Suppressor macrophage (primary cell): ENCODE results near the gene KCNT1.

ENCODE experiments used
- DNase-seq, 4 experiments: peaks; one replicate each; pipeline ENCODE4 v3.0.0-alpha.2; 2020 to 2022

Gene KCNT1

DNA sequence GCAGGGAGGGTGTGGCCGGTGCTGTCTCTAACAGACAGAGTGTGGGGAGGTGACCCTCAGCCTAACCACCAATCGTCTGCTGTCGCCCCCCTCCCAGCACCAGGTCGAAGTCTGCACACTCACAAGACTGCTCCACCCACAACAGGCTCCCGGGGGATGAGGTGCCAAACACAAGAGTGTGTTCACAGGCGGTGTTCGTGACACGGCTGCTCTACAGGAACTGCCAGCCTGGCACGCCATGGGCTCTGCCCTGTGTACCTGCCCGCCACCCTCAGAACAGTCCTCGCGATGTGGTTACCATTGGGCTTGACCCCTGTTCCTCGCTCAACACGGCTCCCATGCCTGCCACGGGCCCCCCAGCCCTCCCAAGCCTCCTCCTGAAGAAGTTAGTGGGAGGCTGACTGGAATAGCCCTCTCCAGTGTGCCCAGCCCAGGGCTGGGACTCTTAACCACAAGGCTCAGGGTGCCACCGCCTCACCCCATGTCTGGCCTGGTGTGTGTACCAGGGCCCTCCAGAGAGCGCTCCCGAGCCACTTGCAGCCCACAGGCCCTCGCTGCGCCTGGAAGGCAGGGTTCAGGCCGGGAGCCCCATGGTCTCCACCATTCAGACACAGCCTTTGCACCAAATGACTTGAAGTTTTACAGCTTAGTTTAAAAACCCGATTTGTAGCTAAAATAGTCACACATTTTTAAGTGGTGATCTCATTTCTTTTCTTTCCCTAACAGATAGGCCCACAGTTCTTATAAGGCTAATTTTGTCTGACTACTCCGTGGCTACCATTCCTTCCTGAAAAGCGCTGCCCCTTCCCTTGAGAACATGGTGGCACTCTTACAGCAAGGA is 102.8 kb downstream of the KCNT1 start:
- no peak for DNase-seq

DNA sequence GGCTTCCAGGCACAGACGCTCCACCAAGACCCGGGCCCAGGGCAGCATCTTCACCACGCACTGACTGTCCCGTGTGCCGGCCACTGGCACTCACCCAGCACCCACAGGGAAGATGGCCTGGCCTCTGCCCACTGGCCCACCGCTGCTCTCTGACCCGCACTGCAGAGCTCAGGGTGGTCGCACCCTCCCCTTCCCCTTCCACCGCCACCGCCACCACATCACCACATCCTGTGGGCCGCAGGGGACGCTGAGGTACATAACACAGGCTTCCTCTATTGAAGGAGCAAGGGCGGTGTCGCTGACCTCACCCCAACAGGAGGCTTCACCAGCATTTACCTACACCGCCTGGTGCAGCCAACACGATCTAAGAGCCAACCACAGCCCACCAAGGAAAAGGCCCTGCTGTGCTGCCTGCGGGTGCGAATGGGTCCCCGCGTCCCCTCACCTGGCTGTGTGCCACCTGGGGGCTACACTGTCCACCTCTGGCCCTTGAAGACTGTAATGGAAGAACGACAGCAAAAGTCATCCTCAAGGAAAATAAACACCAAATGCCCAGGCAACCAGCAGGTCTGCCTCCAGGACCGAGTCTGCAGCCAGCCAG is 103.5 kb downstream of the KCNT1 start:
- DNase-seq, result no peak

DNA sequence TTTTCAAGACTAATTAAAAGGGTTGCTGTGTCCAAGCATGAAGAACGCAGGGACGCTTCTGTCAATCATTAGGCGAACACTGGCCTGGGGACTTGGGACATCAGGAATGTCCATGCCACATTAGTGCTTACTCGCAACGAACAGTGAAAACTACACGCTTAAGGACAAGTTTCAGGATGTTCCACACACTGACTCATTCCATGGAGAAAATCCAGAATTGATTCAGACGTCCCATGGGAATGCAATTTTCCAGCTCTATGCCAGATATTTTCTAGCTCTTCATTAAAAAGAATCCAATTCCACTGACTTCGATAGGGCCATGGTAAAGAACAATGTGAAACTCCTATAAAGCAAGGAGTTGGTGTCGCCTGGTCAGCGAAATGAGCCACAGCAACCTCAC is 107.2 kb downstream of the KCNT1 start:
- DNase-seq, result no peak

DNA sequence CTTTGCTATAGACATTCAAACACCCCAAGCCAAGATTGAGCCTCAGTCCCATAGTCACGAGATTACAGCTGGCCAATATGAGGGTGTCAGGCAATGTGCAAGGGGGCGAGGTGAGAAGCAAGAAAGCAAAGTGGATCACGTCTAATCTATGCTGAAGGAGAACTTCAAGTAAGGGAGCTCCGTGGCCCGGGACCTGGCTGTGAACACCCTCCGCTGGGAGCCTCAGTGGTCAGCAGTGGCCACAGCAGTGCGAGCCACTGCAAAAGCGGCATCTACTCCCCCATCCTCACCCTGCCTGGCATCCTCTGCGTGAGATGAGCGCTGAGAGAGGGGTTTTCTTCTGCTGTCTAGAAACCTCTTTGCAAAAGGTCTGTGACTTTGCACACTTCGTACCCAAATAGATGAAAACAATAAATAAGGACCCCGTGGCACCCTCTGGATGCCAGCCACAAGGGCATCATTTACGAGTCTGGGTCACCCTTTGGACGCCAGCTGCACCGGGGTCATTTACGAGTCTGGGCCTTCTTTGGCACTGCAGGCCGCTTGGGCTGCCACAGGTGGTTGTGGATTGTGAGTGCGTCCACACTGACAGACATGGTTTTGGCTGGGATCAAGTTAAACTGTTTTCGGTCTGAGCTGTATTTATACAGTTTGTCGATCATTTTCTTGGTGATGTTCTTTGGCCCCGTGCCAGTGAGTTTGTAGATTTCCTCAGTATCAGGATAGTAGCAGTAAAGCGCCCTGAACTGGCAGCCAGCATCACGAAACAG is 109.0 kb downstream of the KCNT1 start:
- no peak for DNase-seq

DNA sequence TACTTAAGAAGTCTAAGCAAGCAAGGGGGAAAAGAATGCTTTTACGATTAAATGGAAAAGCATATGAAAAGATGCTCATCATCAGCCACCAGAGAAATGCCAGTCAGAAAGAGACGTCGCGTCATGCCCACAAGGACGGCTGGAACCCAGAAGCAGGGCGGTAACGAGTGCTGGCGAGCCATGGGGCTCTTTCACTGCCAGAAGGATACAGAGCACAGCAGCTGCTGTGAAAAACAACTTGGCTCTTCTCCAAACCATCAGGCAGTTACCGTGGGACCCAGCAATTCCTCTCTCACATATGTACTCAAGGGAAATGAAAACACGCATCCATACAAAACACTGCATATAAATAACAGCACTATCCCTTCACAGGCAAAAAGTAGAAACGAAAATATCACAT is 109.8 kb downstream of the KCNT1 start:
- DNase-seq, result no peak

DNA sequence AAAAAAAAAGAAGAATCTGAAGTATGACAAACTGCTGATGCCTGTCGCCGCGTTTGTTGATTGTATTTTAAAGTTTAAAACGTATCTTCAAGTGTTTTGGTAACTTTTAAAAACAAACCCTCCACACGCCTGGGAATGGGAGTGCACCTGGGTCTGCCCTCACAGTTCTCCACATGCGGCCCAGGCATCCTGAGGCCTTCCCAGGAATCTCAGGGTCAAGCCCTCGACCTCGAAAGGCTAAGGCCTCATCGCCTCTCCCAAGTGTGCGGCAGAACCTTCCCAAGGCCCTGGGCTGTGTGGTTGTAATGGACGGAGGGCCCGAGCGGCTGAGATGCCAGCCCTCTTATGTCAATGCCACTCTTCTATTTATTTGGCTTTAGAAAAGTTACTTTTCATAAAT is 111.0 kb downstream of the KCNT1 start:
- no peak for DNase-seq

DNA sequence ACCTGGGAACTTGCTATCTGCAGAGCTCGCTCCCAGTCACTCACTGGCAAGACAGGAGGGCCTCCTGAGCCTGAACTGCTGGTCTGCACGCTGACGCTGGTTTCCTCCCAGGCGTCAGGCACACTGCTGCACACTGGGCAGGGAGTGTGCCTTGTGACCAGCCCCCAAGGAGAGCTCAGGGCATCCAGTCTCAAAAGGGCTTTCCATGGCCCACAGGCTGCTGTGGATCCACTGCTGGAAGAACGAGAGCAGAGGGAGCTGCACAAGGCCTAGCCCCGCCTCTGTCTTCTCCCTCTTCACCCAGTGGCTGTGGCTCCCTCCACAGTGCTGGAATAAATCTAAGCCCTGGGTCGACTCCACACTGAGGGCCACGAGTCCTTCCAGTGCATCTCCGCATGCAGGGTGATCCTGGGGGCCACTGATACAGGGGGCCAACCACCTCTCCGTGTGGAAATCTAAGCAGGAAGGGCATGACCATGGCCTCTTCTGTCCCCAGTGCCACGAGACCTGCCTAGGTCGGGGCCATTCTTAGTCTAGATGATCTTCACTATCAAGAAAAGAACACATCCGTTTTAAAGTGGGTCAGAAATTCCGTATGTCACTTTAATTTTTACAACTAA is 111.8 kb downstream of the KCNT1 start:
- DNase-seq, result no peak

DNA sequence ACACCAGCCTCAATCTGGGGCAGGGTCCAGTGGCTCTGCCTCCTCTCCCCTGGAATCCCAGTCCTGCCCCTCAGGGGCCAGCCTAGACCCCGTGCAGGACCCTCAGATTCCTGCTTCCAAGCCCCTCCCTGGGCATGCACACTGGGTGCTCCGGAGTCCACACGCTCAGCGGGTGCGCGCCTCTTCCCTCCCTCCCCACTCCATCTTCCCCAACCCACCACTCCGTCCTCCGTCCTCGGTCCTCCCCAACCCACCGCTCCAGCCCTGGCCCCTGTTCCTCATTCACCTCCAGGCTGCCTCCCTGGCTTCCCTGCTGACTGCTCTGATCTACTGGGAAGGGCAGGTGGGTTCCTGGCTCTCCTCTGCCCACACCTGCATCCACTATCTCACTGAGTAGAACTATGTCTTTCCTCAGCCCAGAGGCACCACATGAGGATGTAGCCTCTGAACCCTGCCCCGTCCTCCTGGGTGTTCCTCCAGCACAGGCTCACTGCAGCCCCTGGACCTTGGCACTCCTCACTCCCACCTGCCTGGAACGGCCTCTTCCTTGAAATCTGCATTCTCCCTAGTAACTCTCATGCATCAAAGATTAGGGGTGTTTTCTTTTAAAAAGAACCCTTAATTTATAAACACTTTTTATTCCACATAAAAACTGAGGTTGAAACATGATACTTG is 112.6 kb downstream of the KCNT1 start:
- no peak for DNase-seq

DNA sequence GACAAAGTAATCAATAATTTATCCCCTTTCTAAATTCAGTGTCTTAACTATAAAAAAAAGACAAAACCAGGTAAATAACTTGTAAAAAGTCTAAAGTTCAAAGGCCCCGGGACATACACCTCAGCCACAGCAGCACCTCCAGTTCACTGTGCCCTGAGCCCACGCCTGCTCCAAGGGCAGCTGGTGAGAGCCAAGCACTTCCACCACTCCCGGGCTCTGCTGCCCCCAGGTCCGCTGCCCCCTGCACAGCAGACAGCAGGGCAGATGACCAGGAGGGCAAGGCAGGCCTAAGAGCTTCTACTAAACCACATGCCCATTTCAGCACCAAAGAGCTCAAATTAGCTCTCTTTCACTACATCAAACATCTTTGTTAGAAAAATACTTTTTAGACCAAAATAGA is 113.4 kb downstream of the KCNT1 start:
- no peak for DNase-seq

DNA sequence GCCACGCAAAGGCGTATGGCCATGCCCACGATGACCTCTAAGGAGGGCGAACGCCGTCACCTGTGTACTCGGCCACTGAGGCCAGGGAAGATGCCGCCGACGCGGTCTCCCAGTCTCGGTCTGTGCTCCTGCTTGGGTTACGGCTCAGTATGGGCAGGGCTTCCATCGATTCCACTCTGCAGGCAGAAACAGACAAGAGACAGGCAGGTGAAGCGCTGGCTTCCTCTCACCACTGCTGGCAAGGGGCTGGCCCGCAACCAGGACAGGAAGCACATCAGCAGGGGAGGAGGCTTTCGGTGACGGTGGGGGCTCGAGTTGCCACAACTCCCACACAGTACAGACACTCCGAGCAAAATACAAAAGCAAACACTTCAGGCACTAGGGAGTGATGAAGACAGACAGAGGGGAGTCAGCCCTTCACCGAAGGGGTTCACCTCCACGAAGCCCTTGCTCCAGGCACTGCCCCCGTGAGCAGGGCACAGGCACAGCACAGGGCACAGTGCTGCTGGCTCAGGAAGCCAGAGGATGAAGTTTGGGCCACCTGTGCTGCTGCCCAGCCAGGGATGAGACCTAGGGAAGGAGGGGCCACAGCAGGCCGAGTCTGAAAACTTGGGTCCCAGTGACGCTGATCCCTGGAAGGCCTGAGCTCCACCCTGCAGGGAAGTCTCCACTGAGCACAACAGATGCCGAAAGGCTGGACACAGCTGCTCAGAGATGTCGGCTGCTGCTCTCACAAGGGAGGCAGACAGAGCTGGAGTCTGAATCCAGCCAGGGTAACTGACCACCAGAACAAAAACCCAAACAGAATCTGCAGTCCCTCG is 114.1 kb downstream of the KCNT1 start:
- no peak for DNase-seq

DNA sequence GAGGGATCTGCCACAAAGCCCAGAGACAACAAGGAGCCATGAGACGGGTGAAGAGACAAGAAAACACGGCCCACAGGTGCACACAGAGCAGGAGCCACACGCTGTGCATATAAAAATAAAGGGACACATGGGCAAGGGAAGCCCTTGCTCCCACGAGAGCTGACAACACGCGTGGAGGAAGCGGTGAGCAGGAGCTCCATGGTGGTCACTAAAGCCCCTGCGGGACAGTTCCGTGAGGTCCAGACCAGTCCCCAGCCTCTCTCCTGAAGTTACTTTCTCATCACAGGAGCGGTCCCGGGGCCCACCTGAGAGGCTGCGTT is 114.6 kb downstream of the KCNT1 start:
- no peak for DNase-seq

DNA sequence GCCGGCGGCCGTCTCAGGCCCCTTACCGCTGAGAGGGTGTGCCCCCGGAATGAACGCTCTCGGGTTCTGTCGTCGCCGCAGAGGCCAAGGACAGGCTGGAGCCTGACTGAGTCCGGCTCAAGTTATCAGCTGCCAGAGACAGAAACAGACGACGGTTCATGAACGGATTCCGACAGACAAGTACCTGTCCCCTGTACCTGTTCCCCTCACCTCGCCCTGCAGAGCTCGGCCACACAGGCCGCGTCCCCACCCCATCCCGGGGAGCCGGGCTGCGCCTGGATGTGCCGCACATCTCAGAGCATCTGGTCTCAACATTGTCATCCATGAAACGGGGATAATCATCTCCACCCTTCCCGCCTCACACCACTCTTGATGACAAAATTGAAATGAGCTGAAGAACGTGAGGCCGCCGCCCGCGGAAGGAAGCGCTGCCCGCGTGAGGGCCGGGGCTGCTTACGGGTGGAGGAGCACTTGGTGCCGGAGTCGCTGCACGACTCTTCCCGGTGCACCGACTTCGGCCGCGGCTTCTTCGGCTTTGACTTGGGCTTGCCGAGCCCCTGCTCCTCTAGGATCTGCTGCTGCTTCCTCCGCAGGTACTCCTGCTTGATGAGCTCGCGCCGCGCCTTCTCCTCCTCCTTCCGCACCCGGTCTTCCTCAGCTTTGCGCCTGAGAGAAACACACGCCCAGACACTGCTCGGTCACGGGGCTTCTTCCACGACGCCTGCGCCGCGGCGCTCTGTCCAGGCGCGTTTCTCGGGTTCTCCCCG is 116.1 kb downstream of the KCNT1 start:
- DNase-seq, result no peak

DNA sequence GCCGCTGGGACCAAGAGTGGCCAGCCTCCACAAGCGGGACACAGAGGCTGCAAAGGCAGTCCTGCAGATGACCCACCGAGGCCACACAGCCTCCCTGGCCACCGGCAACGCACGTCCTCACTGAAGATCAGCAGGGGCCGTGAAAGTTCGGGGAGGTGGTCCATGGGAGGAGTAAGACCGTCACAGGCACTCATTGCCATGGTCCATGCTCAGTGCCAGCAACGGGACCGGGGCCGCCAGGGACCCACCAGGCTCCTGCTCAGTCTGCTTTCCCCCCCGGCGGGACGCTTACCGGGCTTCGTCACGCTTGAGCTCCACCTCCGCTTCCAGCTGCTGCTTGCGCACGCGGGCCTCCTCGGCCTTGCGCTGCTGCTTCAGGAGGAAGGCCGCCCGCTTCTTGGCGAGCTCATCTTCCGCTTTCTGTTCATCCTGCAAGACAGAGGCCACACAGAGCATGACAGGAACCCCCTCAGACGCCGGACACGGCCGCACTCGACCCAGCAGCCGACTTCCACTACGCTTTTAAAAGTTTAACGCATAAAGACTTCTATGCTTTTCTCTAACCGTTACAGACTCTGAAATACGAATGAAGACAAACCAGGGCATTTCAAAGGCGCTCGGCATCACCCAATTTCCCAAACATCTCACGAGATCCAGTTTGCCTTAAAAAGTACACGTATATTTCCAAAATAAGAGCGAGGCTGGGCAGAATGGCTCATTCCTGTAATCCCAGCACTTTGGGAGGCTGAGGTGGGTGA is 116.9 kb downstream of the KCNT1 start:
- no peak for DNase-seq

DNA sequence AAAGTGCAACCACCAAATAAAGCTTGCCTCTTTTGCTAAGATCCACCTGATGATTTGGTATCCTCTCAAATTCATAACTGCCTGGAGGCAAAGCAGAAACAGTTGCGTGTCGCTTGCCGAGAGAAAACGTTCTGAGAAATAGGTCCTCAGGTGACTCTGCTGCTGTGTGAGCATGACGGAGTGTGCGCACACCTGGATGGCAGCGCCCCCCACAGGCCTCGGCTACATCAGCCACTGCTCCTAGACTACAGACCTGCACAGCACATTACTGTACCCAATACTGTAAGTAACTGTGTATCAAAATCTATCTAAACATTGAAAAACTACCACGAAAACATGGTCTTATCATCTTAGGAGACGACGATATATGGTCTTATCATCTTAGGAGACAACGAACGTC is 117.9 kb downstream of the KCNT1 start:
- no peak for DNase-seq

DNA sequence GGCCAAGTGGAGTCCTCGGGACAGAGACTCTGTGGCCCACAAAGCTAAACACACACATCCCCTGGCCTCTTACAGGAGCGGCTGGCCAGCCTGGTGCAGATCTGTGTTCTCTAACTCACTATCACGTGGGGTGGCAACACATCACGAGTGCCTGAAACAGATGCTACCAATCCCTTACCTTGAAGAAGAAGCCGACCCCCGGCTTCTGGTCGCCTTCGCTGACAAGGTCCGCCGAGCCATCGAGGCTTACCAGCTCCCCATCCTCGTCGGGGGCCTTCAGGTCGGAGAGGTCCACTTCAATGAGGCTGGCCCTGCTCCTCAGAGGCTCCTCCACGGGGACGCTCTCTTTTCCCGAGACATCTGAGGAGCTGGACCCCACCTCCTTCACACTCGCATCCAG is 118.7 kb downstream of the KCNT1 start:
- no peak for DNase-seq

DNA sequence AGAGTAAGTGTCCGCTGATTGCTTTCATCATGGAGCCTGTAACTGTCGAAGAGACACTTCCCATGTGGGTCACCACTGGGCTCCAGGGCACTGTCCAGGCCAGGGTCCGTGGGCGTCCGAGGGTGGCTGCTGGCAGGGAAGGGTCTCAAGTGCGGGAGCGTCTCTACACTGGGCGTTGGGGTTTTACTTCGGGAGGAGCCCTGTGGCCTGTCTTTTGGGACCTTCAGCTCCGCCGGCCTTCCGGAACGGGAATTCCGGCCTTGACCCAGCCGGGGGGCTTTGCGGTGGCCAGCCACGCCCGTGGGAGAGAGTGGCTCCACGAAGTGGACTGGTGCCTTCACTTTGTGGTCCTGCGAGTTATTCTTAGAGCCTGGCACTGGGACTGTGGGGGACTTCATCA is 119.1 kb downstream of the KCNT1 start:
- no peak for DNase-seq

DNA sequence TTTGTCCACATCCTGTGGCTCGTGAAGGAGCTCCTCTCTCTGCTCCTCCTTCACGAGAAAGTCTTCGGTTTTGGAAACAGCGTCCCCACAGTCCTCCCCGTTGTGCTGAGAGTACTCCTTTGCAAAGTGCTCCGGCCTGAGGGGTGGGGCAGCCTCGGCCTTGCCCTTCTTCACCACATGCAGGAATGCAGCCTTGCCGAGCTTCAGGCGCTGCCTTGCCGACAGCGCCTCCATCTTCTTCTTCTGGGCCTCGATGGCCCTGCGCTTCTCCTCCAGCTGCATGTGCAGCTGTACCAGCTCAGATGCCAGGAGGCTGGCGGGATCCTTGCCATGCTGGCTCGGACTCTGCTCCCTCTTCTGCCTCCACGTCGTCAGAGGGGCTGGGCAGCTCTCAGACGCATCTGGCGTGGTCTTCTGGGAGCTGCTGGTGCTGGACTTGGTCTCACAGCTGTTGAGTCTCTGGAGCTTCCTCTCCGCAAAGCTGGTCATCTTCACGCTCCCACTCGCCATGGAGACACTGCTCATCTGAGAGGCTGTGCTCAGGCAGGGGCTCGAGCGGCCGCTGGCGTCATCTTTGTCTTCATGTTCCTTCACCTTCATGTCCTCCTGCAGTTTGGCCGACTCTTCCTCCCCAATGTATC is 119.9 kb downstream of the KCNT1 start:
- DNase-seq, result no peak

DNA sequence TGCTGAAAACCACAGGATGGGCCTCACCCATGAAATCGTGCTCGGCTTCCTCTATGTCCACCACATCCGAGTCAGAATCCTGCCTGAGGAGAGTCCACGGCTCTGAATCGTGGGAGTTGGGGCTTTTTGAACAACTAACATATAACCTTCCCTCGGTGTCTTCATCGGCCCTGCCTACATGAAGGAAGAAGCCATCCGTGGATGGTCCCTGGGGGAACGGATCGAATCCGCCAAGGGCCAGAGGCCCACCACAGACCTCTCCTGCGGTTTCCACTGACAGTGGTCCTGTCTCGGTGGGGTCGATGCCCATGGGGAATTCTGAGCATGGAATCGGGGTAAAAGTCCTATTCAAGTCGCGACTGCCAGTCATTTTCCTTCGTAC is 120.4 kb downstream of the KCNT1 start:
- no peak for DNase-seq

DNA sequence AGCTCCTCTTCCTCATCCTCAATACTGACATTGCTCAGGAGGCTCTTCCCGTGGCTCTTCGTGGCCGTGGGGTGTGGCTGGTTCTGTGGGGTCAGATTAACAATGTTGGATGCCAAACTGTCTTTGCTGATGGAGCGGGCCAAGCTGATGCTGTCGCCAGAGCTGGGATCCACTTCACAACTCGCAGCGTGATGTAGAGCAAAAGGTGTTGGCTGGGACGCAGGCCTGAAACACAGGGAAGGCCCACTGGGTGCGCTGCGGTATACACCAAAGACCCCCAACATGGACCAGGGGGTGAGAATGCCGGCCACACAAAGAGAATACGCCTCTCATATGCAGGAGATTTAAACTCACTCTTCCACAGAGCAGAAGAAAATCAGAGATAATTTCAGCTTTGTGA is 121.1 kb downstream of the KCNT1 start:
- no peak for DNase-seq
